OCI-M1 (cell line): Measurements from ENCODE around the gene ASAP2.
"Not testable (repeated sequence)": the region's sequence is repeated elsewhere in the genome, so short reads cannot be mapped to it uniquely, and the experiment has no call there.

Experiments
- DNase-seq: peaks from one replicate; lab custom pipeline; 2025; lab: John Stamatoyannopoulos, UW

ASAP2 gene

GRCh38 chr2:9212010-9212635, 5.5 kb downstream of the ASAP2 start:
- no peak for DNase-seq

GRCh38 chr2:9212661-9213411, 6.2 kb downstream of the ASAP2 start:
- DNase-seq = no peak

GRCh38 chr2:9213477-9214051, 7.0 kb downstream of the ASAP2 start:
- DNase-seq = no peak

- no peak for DNase-seq
These were observed 8.3 kb downstream of the ASAP2 start for GRCh38 chr2:9214873-9215272.

GRCh38 chr2:9215680-9216079, 9.1 kb downstream of the ASAP2 start:
- DNase-seq = no peak

GRCh38 chr2:9216143-9216542, 9.5 kb downstream of the ASAP2 start:
- DNase-seq = not testable (repeated sequence)

GRCh38 chr2:9217838-9218770, 11.5 kb downstream of the ASAP2 start:
- DNase-seq = no peak

GRCh38 chr2:9219027-9219445, 12.4 kb downstream of the ASAP2 start:
- DNase-seq = no peak

- DNase-seq = no peak
These were observed 13.6 kb downstream of the ASAP2 start for GRCh38 chr2:9220201-9220600.

GRCh38 chr2:9221223-9221622, 14.6 kb downstream of the ASAP2 start:
- DNase-seq = no peak

- no peak for DNase-seq
These were observed 15.8 kb downstream of the ASAP2 start for GRCh38 chr2:9222239-9222892.

GRCh38 chr2:9222893-9223287, 16.3 kb downstream of the ASAP2 start:
- no peak for DNase-seq

GRCh38 chr2:9225806-9226205, 19.2 kb downstream of the ASAP2 start:
- no peak for DNase-seq

- DNase-seq = no peak
These were observed 20.1 kb downstream of the ASAP2 start for GRCh38 chr2:9226458-9227380.

- DNase-seq = no peak
These were observed 21.6 kb downstream of the ASAP2 start for GRCh38 chr2:9228088-9228751.

- no peak for DNase-seq
These were observed 22.3 kb downstream of the ASAP2 start for GRCh38 chr2:9228781-9229469.

GRCh38 chr2:9229470-9229820, 22.8 kb downstream of the ASAP2 start:
- no peak for DNase-seq

- DNase-seq = no peak
These were observed 23.6 kb downstream of the ASAP2 start for GRCh38 chr2:9230051-9230802.

- DNase-seq = no peak
These were observed 24.3 kb downstream of the ASAP2 start for GRCh38 chr2:9230881-9231280.
